SK-N-SH treated with all-trans-retinoic acid at 6 μM for 48 hours (cell line): ENCODE results near the gene GTF2A2.

Experiments
- ARNTL ChIP-seq: fragments of 450-650 bp; formaldehyde crosslinking; IDR thresholded peaks from 2 replicates; pipeline ENCODE4 v1.5.0; 2020; ENCODE audit warnings: low read depth, mild to moderate bottlenecking, moderate library complexity, borderline replicate concordance
- BACH2 ChIP-seq: fragments of 250-450 bp; sonication (Bioruptor Pico); IDR thresholded peaks from 2 replicates; pipeline ENCODE4 v1.9.0; 2021; ENCODE audit warnings: mild to moderate bottlenecking, borderline replicate concordance
- PPARA ChIP-seq: fragments of 250-450 bp; sonication (Bioruptor Pico); IDR thresholded peaks from 2 replicates; pipeline ENCODE4 v1.5.0; 2020; ENCODE audit warnings: mild to moderate bottlenecking, borderline replicate concordance
- TCF4 ChIP-seq: fragments of 250-450 bp; sonication (Bioruptor Pico); IDR thresholded peaks from 2 replicates; pipeline ENCODE4 v1.8.0; 2021; ENCODE audit warnings: mild to moderate bottlenecking, moderate library complexity, borderline replicate concordance
- ZFP3 ChIP-seq: fragments of 250-450 bp; sonication (Bioruptor Pico); IDR thresholded peaks from 2 replicates; pipeline ENCODE4 v1.5.0; 2020; ENCODE audit warnings: mild to moderate bottlenecking, moderate library complexity
- ZFP30 ChIP-seq: fragments of 450-650 bp; formaldehyde crosslinking; IDR thresholded peaks from 2 replicates; pipeline ENCODE4 v1.5.0; 2022; ENCODE audit warnings: mild to moderate bottlenecking, moderate library complexity
- ZNF70 ChIP-seq: fragments of 450-650 bp; formaldehyde crosslinking; IDR thresholded peaks from 2 replicates; pipeline ENCODE4 v1.5.0; 2020; ENCODE audit warnings: mild to moderate bottlenecking, moderate library complexity
- ZNF8 ChIP-seq: fragments of 450-650 bp; formaldehyde crosslinking; IDR thresholded peaks from 2 replicates; pipeline ENCODE4 v1.5.0; 2020; ENCODE audit warnings: mild to moderate bottlenecking, moderate library complexity
- TF ChIP-seq, protein P1 (sequence below): fragments of 250-450 bp; sonication (Bioruptor Pico); IDR thresholded peaks from 2 replicates; pipeline ENCODE4 v1.8.0; 2020; ENCODE audit warnings: mild to moderate bottlenecking, moderate library complexity, borderline replicate concordance
- TF ChIP-seq, protein P2 (sequence below): fragments of 250-450 bp; sonication (Bioruptor Pico); IDR thresholded peaks from 2 replicates; pipeline ENCODE4 v1.5.1; 2021; ENCODE audit warnings: mild to moderate bottlenecking, moderate library complexity
- TF ChIP-seq, protein P3 (sequence below): fragments of 250-450 bp; sonication (Bioruptor Pico); IDR thresholded peaks from 2 replicates; pipeline ENCODE4 v1.5.0; 2020; ENCODE audit warnings: mild to moderate bottlenecking, moderate library complexity
- TF ChIP-seq, protein P4 (sequence below): fragments of 250-450 bp; sonication (Bioruptor Pico); IDR thresholded peaks from 2 replicates; pipeline ENCODE4 v1.5.1; 2020; ENCODE audit warnings: low read depth, mild to moderate bottlenecking, moderate library complexity
- TF ChIP-seq, protein P5 (sequence below): fragments of 250-450 bp; sonication (Bioruptor Pico); IDR thresholded peaks from 2 replicates; pipeline ENCODE4 v1.8.0; 2021; ENCODE audit warnings: low read depth, mild to moderate bottlenecking, moderate library complexity, borderline replicate concordance

DNA sequence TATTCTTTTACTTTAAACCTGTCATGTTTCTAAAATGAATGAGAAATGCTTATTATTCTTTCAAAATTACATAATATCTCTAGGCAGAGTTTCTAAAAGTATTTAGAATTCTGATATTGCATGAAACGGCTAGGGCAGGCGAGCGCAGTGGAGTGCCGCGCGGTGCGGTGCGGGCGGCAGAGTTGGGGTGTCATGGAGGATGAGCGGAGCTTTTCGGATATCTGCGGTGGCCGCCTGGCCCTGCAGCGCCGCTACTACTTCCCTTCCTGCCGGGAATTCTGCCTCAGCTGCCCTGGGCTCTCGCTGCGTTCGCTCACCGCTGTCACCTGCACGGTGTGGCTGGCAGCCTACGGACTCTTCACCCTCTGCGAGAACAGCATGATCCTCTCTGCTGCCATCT lies 19.2 kb upstream of the GTF2A2 start:
- TF ChIP-seq ZNF8 (CRISPR knock-in tag) (no peak), ZFP30 (no peak), BACH2 (CRISPR knock-in tag) (no peak), ZFP3 (CRISPR knock-in tag) (no peak), TCF4 (CRISPR knock-in tag) (no peak), ZNF70 (CRISPR knock-in tag) (no peak), PPARA (no peak), ARNTL (no peak)
- TF ChIP-seq, protein P1, sequence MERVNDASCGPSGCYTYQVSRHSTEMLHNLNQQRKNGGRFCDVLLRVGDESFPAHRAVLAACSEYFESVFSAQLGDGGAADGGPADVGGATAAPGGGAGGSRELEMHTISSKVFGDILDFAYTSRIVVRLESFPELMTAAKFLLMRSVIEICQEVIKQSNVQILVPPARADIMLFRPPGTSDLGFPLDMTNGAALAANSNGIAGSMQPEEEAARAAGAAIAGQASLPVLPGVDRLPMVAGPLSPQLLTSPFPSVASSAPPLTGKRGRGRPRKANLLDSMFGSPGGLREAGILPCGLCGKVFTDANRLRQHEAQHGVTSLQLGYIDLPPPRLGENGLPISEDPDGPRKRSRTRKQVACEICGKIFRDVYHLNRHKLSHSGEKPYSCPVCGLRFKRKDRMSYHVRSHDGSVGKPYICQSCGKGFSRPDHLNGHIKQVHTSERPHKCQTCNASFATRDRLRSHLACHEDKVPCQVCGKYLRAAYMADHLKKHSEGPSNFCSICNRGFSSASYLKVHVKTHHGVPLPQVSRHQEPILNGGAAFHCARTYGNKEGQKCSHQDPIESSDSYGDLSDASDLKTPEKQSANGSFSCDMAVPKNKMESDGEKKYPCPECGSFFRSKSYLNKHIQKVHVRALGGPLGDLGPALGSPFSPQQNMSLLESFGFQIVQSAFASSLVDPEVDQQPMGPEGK = no peak
- TF ChIP-seq, protein P2, sequence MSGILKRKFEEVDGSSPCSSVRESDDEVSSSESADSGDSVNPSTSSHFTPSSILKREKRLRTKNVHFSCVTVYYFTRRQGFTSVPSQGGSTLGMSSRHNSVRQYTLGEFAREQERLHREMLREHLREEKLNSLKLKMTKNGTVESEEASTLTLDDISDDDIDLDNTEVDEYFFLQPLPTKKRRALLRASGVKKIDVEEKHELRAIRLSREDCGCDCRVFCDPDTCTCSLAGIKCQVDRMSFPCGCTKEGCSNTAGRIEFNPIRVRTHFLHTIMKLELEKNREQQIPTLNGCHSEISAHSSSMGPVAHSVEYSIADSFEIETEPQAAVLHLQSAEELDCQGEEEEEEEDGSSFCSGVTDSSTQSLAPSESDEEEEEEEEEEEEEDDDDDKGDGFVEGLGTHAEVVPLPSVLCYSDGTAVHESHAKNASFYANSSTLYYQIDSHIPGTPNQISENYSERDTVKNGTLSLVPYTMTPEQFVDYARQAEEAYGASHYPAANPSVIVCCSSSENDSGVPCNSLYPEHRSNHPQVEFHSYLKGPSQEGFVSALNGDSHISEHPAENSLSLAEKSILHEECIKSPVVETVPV = no peak
- TF ChIP-seq, protein P3, sequence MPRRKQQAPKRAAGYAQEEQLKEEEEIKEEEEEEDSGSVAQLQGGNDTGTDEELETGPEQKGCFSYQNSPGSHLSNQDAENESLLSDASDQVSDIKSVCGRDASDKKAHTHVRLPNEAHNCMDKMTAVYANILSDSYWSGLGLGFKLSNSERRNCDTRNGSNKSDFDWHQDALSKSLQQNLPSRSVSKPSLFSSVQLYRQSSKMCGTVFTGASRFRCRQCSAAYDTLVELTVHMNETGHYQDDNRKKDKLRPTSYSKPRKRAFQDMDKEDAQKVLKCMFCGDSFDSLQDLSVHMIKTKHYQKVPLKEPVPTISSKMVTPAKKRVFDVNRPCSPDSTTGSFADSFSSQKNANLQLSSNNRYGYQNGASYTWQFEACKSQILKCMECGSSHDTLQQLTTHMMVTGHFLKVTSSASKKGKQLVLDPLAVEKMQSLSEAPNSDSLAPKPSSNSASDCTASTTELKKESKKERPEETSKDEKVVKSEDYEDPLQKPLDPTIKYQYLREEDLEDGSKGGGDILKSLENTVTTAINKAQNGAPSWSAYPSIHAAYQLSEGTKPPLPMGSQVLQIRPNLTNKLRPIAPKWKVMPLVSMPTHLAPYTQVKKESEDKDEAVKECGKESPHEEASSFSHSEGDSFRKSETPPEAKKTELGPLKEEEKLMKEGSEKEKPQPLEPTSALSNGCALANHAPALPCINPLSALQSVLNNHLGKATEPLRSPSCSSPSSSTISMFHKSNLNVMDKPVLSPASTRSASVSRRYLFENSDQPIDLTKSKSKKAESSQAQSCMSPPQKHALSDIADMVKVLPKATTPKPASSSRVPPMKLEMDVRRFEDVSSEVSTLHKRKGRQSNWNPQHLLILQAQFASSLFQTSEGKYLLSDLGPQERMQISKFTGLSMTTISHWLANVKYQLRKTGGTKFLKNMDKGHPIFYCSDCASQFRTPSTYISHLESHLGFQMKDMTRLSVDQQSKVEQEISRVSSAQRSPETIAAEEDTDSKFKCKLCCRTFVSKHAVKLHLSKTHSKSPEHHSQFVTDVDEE (CRISPR knock-in tag) = no peak
- TF ChIP-seq, protein P4, sequence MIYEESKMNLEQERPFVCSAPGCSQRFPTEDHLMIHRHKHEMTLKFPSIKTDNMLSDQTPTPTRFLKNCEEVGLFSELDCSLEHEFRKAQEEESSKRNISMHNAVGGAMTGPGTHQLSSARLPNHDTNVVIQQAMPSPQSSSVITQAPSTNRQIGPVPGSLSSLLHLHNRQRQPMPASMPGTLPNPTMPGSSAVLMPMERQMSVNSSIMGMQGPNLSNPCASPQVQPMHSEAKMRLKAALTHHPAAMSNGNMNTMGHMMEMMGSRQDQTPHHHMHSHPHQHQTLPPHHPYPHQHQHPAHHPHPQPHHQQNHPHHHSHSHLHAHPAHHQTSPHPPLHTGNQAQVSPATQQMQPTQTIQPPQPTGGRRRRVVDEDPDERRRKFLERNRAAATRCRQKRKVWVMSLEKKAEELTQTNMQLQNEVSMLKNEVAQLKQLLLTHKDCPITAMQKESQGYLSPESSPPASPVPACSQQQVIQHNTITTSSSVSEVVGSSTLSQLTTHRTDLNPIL = no peak
- TF ChIP-seq, protein P5, sequence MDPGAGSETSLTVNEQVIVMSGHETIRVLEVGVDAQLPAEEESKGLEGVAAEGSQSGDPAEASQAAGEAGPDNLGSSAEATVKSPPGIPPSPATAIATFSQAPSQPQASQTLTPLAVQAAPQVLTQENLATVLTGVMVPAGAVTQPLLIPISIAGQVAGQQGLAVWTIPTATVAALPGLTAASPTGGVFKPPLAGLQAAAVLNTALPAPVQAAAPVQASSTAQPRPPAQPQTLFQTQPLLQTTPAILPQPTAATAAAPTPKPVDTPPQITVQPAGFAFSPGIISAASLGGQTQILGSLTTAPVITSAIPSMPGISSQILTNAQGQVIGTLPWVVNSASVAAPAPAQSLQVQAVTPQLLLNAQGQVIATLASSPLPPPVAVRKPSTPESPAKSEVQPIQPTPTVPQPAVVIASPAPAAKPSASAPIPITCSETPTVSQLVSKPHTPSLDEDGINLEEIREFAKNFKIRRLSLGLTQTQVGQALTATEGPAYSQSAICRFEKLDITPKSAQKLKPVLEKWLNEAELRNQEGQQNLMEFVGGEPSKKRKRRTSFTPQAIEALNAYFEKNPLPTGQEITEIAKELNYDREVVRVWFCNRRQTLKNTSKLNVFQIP = no peak
